Astrocyte (in vitro differentiated cells and primary cell): ENCODE measurements around the gene VPS13A. TPM values are rescaled to one million over a fixed set of nuclear protein-coding genes. Genes with fewer than 3 reads are reported as not detected.

Experiments
- DNase-seq: peaks from one replicate; pipeline ENCODE4 v3.0.0-alpha.2; 2010; ENCODE audit warnings: low read depth
- FAIRE-seq: peaks from 2 replicates; lab custom pipeline; 2011; peaks lifted over from hg19 to GRCh38; lab: Jason Lieb, UNC
- H2AFZ ChIP-seq: 2 replicates; pipeline ENCODE4 v1.6.0; 2012; ENCODE audit warnings: low read depth, low read length, inconsistent platforms
- H3K27ac ChIP-seq: 2 replicates; pipeline ENCODE4 v1.5.1; 2011; ENCODE audit warnings: low read depth, low read length, inconsistent platforms
- H3K27me3 ChIP-seq: 2 replicates; pipeline ENCODE4 v1.6.0; 2011; ENCODE audit warnings: low read length, inconsistent platforms; ENCODE audit not compliant: insufficient read depth
- H3K36me3 ChIP-seq: 2 replicates; pipeline ENCODE4 v1.5.1; 2011; ENCODE audit warnings: low read length, inconsistent platforms; ENCODE audit not compliant: insufficient read depth
- H3K4me1 ChIP-seq: 2 replicates; pipeline ENCODE4 v1.5.1; 2011; ENCODE audit warnings: low read length, inconsistent platforms; ENCODE audit not compliant: insufficient read depth
- H3K4me2 ChIP-seq: 2 replicates; pipeline ENCODE4 v1.6.0; 2012; ENCODE audit warnings: low read length, inconsistent platforms
- H3K4me3 ChIP-seq: 2 replicates; pipeline ENCODE4 v1.5.1; 2011; ENCODE audit warnings: low read depth, mild to moderate bottlenecking, low read length, inconsistent platforms; ENCODE audit not compliant: insufficient read depth
- H3K79me2 ChIP-seq: 2 replicates; pipeline ENCODE4 v1.6.0; 2012; ENCODE audit warnings: mild to moderate bottlenecking, low read length, inconsistent platforms; ENCODE audit not compliant: insufficient read depth
- H3K9ac ChIP-seq: 2 replicates; pipeline ENCODE4 v1.6.0; 2012; ENCODE audit warnings: mild to moderate bottlenecking, low read length, inconsistent platforms
- H3K9me3 ChIP-seq: 2 replicates; pipeline ENCODE4 v1.5.1; 2012; ENCODE audit warnings: low read depth, mild to moderate bottlenecking, low read length, inconsistent platforms; ENCODE audit not compliant: insufficient read depth
- H4K20me1 ChIP-seq: 2 replicates; pipeline ENCODE4 v1.6.0; 2012; ENCODE audit warnings: low read length, inconsistent platforms; ENCODE audit not compliant: insufficient read depth
- H3K27ac Mint-ChIP-seq: one replicate; pipeline ENCODE4 v1.8.0; 2021; ENCODE audit warnings: mild to moderate bottlenecking, mixed read lengths; ENCODE audit not compliant: unreplicated experiment
- H3K27me3 Mint-ChIP-seq: one replicate; pipeline ENCODE4 v1.8.0; 2021; ENCODE audit warnings: low read depth, mixed read lengths; ENCODE audit not compliant: unreplicated experiment
- H3K36me3 Mint-ChIP-seq: one replicate; pipeline ENCODE4 v1.8.0; 2021; ENCODE audit warnings: low read depth, mixed read lengths; ENCODE audit not compliant: unreplicated experiment
- H3K4me1 Mint-ChIP-seq: one replicate; pipeline ENCODE4 v1.8.0; 2021; ENCODE audit warnings: low read depth, mixed read lengths; ENCODE audit not compliant: unreplicated experiment
- H3K4me3 Mint-ChIP-seq: one replicate; pipeline ENCODE4 v1.8.0; 2021; ENCODE audit warnings: mild to moderate bottlenecking, moderate library complexity, mixed read lengths; ENCODE audit not compliant: unreplicated experiment
- H3K9me3 Mint-ChIP-seq: one replicate; pipeline ENCODE4 v1.8.0; 2021; ENCODE audit warnings: mild to moderate bottlenecking, mixed read lengths; ENCODE audit not compliant: unreplicated experiment
- CTCF ChIP-seq: IDR thresholded peaks from 2 replicates; pipeline ENCODE4 v1.5.1; 2011; ENCODE audit warnings: low read depth, mild to moderate bottlenecking, inconsistent platforms, low read length, moderate library complexity; ENCODE audit not compliant: insufficient read depth
- EZH2 ChIP-seq: IDR thresholded peaks from 2 replicates; pipeline ENCODE4 v1.6.1; 2012; ENCODE audit warnings: mild to moderate bottlenecking, low read length, inconsistent platforms; ENCODE audit not compliant: insufficient read depth
- total RNA-seq: library from RNA; stranded (reverse); gene quantifications from 2 replicates; pipeline ENCODE4 v1.2.1, GENCODE V29; 2021

VPS13A gene
- total RNA-seq, 1 donor from 2014 or later: 34.9 TPM

DNA sequence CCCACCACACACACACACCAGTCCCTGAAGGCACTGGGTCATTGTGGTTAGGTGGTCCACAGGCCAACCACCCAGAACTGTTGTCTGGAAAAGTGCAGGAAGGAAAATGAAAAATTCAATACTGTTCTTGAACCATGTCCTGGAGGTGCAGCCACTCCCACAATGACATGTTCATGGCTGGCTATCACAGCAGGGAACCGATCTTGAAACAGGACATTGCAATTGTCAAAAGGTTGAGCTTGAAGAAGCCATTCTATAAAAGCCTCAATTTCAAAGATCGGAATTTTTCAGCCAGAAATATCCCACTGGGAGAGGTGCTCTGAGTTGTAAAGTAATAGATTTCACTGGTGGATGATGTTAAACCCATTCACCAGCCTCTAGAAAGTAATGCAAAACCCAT, 252.6 kb downstream of the VPS13A start:
- no peak overlapping the region for H2AFZ ChIP-seq
- Mint-ChIP-seq H3K9me3 (no peaks in the 10 kb centered on the region), H3K4me1 (peaks cover 5% of the 10 kb centered on the region), H3K27me3 (no peaks in the 10 kb centered on the region), H3K36me3 (peaks cover 3% of the 10 kb centered on the region), H3K27ac (no peak overlapping the region), H3K4me3 (no peak overlapping the region)
- no peaks in the 10 kb centered on the region for H4K20me1 ChIP-seq
- H3K27me3 ChIP-seq: no peaks in the 10 kb centered on the region
- no peak overlapping the region for H3K9ac ChIP-seq
- no peak overlapping the region for H3K4me3 ChIP-seq
- H3K79me2 ChIP-seq: no peaks in the 10 kb centered on the region
- H3K36me3 ChIP-seq: no peaks in the 10 kb centered on the region
- H3K4me1 ChIP-seq: peaks cover 6% of the 10 kb centered on the region
- no peaks in the 10 kb centered on the region for H3K9me3 ChIP-seq
- no peak overlapping the region for H3K27ac ChIP-seq
- no peak for DNase-seq
- no peak overlapping the region for H3K4me2 ChIP-seq
- TF ChIP-seq CTCF (no peak), EZH2 (no peak)
- no peak for FAIRE-seq

GRCh38 chr9:77432053-77432452, 254.7 kb downstream of the VPS13A start:
- Histone ChIP-seq H3K4me3 (no peak overlapping the region), H4K20me1 (no peaks in the 10 kb centered on the region), H3K9me3 (no peaks in the 10 kb centered on the region), H3K4me1 (peaks cover 10% of the 10 kb centered on the region), H3K36me3 (no peaks in the 10 kb centered on the region), H3K9ac (no peak overlapping the region), H3K4me2 (no peak overlapping the region), H3K27ac (no peak overlapping the region), H3K27me3 (no peaks in the 10 kb centered on the region), H2AFZ (no peak overlapping the region), H3K79me2 (no peaks in the 10 kb centered on the region)
- no peak for TF ChIP-seq EZH2
- no peak for TF ChIP-seq CTCF
- Mint-ChIP-seq H3K4me3 (no peak overlapping the region), H3K27me3 (no peaks in the 10 kb centered on the region), H3K4me1 (peaks cover 11% of the 10 kb centered on the region), H3K36me3 (peaks cover 3% of the 10 kb centered on the region), H3K9me3 (no peaks in the 10 kb centered on the region), H3K27ac (no peak overlapping the region)
- FAIRE-seq (no peak), DNase-seq (no peak)

DNA sequence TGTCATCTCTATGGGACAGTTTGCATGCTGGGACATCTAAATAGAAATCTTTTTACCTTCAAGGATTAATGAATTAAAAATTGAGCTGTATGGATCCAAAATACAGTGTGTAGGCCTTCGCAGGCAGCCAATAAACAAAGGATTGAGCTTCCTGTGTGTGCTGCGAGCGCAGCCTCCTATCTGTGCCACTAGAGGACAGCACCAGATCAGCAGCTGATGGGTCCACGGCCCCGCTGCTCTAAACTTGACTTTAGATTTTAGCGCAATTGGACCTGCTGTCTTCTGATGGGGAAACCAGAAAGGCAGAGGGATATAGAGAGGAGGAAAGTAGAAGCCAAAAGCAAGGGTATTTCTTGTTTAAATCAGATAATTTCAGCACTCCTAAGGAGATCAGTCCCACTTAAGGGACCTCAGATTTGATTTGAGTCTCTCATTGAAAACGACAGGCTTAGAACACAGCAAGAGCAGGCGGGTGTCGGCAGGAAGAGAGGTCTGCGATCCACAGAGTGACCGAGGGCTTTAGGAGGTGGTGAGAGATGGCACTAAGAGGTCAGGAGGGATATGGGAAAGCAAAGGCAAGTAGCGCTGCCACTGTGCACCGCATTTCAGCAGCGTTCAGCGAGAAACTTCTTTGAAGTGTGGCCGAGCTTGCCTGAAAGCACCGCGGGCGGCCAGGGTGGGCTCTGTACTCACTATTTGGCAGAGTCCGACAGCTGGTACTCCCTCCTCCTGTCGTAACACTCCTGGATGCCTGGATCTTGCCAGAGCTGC, 256.5 kb downstream of the VPS13A start:
- Histone ChIP-seq H3K4me3 (no peak overlapping the region), H3K36me3 (no peaks in the 10 kb centered on the region), H3K79me2 (no peaks in the 10 kb centered on the region), H4K20me1 (no peaks in the 10 kb centered on the region), H3K4me2 (peak overlapping the region; percentile 34), H3K27me3 (no peaks in the 10 kb centered on the region), H2AFZ (peak overlapping the region; percentile 27), H3K9ac (peak overlapping the region; percentile 16), H3K9me3 (no peaks in the 10 kb centered on the region), H3K27ac (no peak overlapping the region), H3K4me1 (peaks cover 13% of the 10 kb centered on the region)
- Mint-ChIP-seq H3K27me3 (no peaks in the 10 kb centered on the region), H3K9me3 (no peaks in the 10 kb centered on the region), H3K4me3 (no peak overlapping the region), H3K36me3 (peaks cover 3% of the 10 kb centered on the region), H3K4me1 (peaks cover 11% of the 10 kb centered on the region), H3K27ac (peak overlapping the region; percentile 86)
- FAIRE-seq (peak; percentile 54), DNase-seq (peak; percentile 47)
- TF ChIP-seq CTCF (peak; percentile 100), EZH2 (no peak)
